ENCODE results near the gene DNMT3L.
A peak's percentile ranks its signal among the peaks of the same experiment; 100 is the strongest.
"Not testable (repeated sequence)": the region's sequence is repeated elsewhere in the genome, so short reads cannot be mapped to it uniquely, and the experiment has no call there.

The DNMT3L gene

DNA sequence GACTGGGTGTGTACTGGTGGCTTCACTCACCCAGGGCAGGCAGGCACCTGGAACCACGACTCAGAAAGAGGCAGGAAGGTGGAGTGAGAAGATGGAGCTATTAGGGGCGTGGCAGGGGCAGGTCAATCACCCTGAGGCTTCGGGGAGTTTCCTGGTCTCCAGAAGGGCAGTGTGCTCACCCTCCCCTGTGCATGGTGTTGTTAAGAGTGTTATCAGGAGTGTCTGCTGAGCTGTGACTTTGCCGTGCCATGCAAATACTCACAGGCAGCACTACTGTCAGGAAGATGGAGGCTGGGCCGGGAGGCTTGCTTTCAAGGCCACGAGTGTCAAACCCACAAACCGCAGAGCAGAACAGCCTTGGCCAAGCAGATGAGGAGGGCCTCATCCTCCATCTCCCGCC is 43.2 kb downstream of the DNMT3L start:
- H3K4me3 ChIP-seq (ENCODE audit: low read depth, low read length); DNase-seq (ENCODE audit: low read depth): not testable (repeated sequence)

DNA sequence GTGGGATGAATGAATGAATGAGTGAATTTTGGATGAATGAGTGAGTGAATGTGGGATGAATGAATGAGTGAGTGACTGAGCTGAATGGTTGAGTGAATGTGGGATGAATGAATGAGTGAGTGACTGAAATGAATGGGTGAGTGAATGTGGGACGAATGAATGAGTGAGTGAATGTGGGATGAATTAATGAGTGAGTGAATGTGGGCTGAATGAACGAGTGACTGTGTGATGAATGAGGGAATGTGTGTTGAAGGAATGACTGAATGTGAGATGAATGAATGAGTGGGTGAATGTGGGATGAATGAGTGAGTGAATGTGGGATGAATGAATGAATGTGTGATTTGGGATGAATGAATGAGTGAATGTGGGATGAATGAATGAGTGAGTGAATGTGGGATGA is 49.7 kb downstream of the DNMT3L start:
- H3K4me3 ChIP-seq (ENCODE audit: low read depth, low read length); DNase-seq (ENCODE audit: low read depth): not testable (repeated sequence)

DNA sequence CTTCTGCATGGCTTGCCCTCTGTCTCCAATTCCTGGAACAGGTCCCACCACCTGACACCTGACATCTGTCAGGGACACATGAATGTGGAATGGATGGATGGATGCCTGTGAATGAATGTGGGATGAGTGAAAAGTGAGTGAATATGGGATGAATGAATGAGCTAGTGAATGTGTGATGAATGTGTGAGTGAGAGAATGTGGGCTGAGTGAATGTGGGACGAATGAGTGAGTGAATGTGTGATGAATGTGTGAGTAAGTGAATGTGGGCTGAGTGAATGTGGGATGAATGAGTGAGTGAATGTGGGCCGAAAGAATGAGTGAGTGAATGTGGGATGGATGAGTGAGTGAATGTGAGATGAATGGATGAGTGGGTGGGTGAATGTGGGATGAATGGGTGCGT is 50.1 kb downstream of the DNMT3L start:
- not testable (repeated sequence) for H3K4me3 ChIP-seq (ENCODE audit: low read depth, low read length); DNase-seq (ENCODE audit: low read depth)

DNA sequence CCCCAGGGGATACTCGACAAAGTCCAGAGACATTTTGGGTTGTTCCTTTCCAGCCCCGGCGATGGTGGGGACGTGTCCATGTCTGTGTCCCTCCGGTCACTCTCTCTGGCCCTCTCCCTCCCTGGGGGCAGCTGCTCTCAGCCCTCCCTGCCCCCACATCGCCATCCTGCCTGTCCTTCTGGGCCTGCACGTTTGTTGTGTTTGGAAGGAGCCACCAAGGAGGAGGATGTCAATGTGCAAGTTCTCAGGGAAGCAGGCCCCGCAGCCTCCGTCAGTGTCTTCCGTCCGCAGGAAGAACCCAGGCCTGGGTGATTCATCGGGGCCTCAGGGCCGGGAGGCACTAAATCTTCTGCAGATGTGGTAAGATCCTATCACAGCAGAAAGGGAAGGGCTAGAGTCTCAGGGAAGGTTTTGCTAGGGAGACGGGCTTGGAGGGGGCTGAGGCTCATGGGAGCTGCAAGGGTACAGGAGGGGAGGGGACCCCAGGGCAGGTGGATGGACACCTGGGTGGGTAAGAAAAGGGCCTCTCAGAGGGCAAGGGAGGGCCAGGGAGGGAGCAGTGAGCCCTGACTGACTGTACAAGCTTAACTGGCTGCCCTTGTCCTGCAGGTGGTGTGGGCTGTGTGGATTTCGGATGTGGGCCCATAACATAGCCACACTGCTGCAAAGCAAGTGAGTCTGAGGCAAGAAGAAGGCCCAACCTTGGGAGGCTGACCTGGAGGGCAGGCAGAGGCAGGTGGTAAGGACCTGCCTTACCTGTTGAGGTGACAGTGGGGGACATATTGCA is 53.6 kb downstream of the DNMT3L start:
- DNase-seq (ENCODE audit: low read depth) = peak; percentile 2
- H3K4me3 ChIP-seq (ENCODE audit: low read depth, low read length) = not testable (repeated sequence)

DNA sequence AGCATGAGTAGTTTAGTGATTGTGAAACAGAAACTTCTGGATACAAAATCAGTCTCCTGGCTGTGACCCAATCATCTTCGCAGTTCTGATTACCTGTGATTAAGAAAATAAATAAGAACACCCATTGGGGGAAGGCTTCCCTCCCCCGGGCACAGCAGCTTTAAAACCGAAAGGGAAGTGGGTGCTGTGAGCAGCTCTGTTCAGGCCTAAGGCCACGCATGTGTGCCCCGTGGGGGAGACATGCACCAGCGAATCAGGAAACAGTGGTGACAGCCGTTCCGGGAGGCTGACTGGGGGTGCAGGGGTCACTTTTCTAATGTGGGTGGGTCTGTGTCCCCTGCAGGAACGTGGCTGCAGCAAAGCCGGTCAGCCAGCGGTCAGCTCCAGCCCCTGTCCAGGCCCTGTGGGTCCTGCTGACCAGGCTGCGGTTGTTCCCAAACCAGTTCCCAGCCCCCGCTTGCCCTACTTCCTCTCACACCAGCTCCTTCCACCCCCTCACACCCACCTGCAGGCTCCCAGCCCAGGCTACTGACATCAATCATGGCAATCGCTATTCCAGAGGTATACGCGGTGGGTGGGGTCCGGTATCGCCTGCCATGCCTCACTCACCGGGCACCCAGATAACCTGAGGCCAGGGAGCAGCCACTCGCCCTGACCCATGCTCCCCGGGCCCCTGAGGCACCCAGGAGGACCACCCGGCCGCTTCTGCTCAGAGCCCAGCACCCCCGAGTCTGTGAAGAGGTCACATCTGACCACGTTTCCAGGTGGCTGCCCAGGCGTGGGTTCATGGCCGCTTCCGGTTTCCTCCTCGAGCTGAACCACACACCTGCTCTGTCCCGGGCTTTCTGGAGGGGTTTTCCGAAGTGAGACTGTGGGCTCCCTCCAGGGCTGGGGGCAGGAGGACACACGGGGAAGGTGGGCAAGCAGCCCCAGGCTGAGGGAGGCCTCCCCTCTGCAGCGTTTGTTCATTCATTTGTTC is 54.7 kb downstream of the DNMT3L start:
- not testable (repeated sequence) for H3K4me3 ChIP-seq (ENCODE audit: low read depth, low read length); DNase-seq (ENCODE audit: low read depth)

DNA sequence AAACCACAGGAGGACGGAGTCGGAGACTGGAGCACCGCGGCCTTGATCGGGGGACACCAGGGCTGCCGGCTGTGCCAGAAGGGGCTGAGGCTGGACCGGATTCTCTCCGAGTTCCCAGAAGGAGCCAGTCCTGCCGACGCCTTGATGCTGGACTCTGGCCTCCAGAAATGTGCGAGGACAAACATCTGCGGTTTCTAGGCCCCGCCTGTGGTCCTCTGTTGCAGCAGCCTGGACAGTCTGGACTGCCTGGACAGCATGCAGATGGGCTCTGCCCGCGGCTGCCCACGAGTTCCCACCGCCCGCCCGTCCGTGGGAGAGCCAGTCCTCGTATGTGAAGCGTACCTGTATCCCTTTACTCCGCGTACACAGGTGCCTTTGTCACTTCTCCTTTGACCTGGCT is 55.5 kb downstream of the DNMT3L start:
- not testable (repeated sequence) for H3K4me3 ChIP-seq (ENCODE audit: low read depth, low read length); DNase-seq (ENCODE audit: low read depth)

DNA sequence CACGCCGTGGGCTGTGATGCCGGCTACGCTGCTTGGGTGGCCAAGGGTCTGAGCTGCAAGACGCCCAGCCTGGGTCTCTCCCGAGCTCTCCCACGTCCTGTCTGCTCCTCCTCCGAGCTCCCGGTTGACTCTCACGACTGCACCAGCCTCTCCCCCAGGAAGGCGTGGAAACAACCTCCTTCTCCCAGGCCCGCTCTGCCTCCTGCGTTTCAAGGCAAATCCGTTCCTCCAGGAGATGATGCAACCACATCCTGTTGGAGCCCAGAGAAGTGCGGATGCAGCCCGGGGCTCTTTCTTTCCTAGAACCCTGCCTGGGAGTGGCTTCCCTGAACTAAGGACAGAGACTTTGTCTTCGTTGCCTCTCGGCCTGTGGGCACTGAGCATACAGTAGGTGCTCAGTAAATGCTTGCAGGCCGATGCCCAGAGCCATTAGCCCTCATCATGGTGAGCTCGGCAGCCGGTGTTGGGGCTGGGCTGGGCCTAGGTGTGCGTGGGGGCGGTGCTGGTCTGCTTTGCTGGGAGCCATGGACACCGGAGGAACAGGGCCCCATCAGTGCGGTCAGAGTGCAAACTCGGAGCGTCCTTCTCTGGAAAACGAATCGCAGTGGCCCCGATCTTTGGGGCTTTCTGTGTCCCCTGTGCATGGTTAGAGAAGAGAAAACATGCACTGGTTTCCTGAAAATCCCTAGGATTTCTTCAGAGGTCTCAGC is 59.0 kb downstream of the DNMT3L start:
- not testable (repeated sequence) for H3K4me3 ChIP-seq (ENCODE audit: low read depth, low read length); DNase-seq (ENCODE audit: low read depth)

DNA sequence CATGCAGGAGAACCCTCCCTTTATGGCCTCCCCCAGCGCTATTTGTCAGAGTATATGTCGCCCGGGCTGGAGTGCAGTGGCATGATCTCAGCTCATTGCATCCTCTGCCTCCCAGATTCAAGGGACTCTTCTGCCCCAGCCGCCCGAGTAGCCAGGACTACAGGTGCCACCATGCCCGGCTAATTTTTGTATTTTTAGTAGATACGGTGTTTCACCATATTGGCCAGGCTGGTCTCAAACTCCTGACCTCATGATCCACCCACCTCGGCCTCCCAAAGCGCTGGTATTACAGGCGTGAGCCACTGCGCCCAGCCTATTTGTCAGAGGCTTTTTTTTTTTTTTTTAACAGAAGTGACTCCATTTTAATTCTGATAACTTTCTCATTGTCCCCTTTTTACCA is 61.7 kb downstream of the DNMT3L start:
- not testable (repeated sequence) for DNase-seq (ENCODE audit: low read depth); H3K4me3 ChIP-seq (ENCODE audit: low read depth, low read length)

DNA sequence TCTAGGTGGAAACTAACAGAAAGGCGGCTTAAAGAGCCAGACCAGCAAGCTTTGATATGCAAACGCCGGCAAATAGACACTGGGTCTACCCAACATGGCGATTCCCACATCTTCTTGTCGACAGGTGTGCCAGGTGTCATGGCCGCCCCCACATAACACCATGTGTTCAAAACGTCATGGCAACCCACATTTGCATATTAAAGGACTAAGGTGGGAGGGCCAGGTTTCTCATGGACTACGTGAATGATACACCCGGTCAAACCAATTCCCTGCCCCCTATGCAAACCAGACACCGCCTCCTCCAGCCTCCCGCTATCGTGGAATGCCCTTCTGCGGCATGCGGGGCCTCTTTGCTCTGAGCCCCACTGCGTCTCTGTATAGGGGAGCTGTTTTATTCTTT is 62.2 kb downstream of the DNMT3L start:
- TF ChIP-seq, protein P1, sequence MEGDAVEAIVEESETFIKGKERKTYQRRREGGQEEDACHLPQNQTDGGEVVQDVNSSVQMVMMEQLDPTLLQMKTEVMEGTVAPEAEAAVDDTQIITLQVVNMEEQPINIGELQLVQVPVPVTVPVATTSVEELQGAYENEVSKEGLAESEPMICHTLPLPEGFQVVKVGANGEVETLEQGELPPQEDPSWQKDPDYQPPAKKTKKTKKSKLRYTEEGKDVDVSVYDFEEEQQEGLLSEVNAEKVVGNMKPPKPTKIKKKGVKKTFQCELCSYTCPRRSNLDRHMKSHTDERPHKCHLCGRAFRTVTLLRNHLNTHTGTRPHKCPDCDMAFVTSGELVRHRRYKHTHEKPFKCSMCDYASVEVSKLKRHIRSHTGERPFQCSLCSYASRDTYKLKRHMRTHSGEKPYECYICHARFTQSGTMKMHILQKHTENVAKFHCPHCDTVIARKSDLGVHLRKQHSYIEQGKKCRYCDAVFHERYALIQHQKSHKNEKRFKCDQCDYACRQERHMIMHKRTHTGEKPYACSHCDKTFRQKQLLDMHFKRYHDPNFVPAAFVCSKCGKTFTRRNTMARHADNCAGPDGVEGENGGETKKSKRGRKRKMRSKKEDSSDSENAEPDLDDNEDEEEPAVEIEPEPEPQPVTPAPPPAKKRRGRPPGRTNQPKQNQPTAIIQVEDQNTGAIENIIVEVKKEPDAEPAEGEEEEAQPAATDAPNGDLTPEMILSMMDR (conservative IDR thresholded peaks at IDR 0.05; ENCODE audit: low read depth, low read length) = no peak
- no peak for DNase-seq (ENCODE audit: low read depth)

DNA sequence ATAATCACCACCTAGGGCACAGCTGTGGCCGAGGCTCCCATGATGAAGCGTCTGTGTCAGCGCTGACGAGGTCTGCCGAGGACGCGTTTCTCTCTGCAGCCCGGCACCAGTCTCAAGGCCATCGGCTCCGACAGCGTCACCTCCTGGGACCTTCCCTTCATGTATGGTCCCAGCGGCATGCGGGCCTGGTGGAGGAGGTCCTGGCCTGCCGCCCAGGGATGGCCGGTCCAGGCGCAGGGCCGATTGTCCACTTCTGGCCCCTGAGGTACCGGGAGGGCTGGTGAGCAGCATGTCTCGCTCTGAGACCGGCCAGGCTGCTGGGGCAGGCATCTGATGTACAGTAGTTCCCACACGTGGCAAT is 64.6 kb downstream of the DNMT3L start:
- H3K4me3 ChIP-seq (ENCODE audit: low read depth, low read length); DNase-seq (ENCODE audit: low read depth): not testable (repeated sequence)

More for the DNA sequence above, 62.2 kb downstream of the DNMT3L start:
- no peak overlapping the region for H3K4me3 ChIP-seq (ENCODE audit: low read depth, low read length)
